SK-N-SH (cell line): Measurements from ENCODE around the gene ZCCHC2. TPM values are rescaled to one million over a fixed set of nuclear protein-coding genes. Genes with fewer than 3 reads are reported as not detected.

Experiments used
- CTCF ChIA-PET: fragments of 300-600, 350-600 bp; formaldehyde crosslinking; extraction: SDS; loops from one replicate; lab custom pipeline; 2021; lab: Yijun Ruan, JAX
- POLR2A ChIA-PET: fragments of 350-600 bp; sonication (Branson Sonifier 250); formaldehyde crosslinking; extraction: SDS; loops from one replicate; lab custom pipeline; 2020; ENCODE audit warnings: antibody characterized with exemption, inconsistent platforms; lab: Yijun Ruan, JAX
- DNase-seq: peaks from one replicate; pipeline ENCODE4 v3.0.0; 2012
- H2AFZ ChIP-seq: fragments of 200-600 bp; sonication (generic); 2 replicates; pipeline ENCODE4 v1.8.1; 2016; ENCODE audit warnings: antibody characterized with exemption, mild to moderate bottlenecking, low read depth
- H3F3A ChIP-seq: fragments of 200-600 bp; sonication (generic); replicated peaks from 2 replicates; pipeline ENCODE3; 2016; ENCODE audit warnings: antibody characterized with exemption, mild to moderate bottlenecking; ENCODE audit not compliant: insufficient read depth
- H3K27ac ChIP-seq, 2 experiments: fragments of 200-500 bp in 1 of 2; fragments of 200-600 bp in 1 of 2; sonication (Bioruptor generic) in 1 of 2; sonication (generic), shearing (Covaris generic) in 1 of 2; 2 replicates each; pipeline versions ENCODE4 v1.5.1 to v1.6.1; 2014 to 2016; ENCODE audit warnings: low read depth in 2 of 2, inconsistent platforms in 1 of 2, low read length in 1 of 2, mild to moderate bottlenecking in 1 of 2, mixed read lengths in 1 of 2
- H3K27me3 ChIP-seq: fragments of 200-600 bp; sonication (generic), shearing (Covaris generic); 2 replicates; pipeline ENCODE4 v1.6.1; 2016; ENCODE audit warnings: mixed run types; ENCODE audit not compliant: insufficient read depth
- H3K36me3 ChIP-seq, 2 experiments: fragments of 200-500 bp in 1 of 2; fragments of 200-600 bp in 1 of 2; sonication (Bioruptor generic) in 1 of 2; sonication (generic) in 1 of 2; replicated peaks in 1 of 2; 2 replicates each; pipeline versions ENCODE3 to v1.5.1; 2014 to 2016; ENCODE audit warnings: low read length in 1 of 2, mild to moderate bottlenecking in 1 of 2; ENCODE audit not compliant: insufficient read depth in 2 of 2, control insufficient read depth in 1 of 2
- H3K4me1 ChIP-seq, 2 experiments: fragments of 200-500 bp in 1 of 2; fragments of 200-600 bp in 1 of 2; sonication (Bioruptor generic) in 1 of 2; sonication (generic), shearing (Covaris generic) in 1 of 2; 2 replicates each; pipeline versions ENCODE4 v1.5.1 to v1.6.1; 2014 to 2016; ENCODE audit warnings: low read depth in 1 of 2, low read length in 1 of 2, mixed run types in 1 of 2; ENCODE audit not compliant: insufficient read depth in 2 of 2, control insufficient read depth in 1 of 2
- H3K4me2 ChIP-seq: fragments of 200-600 bp; sonication (generic), shearing (Covaris generic); 2 replicates; pipeline ENCODE4 v1.6.1; 2017; ENCODE audit warnings: mixed run types
- H3K4me3 ChIP-seq, 2 experiments: fragments of 200-500 bp in 1 of 2; fragments of 200-600 bp in 1 of 2; sonication (Bioruptor generic) in 1 of 2; sonication (generic), shearing (Covaris generic) in 1 of 2; 2 replicates each; pipeline versions ENCODE4 v1.5.1 to v1.8.1; 2014 to 2016; ENCODE audit warnings: low read depth in 2 of 2, inconsistent platforms in 1 of 2, low read length in 1 of 2, mild to moderate bottlenecking in 1 of 2, mixed read lengths in 1 of 2, moderate library complexity in 1 of 2
- H3K79me2 ChIP-seq: fragments of 200-600 bp; sonication (generic); 2 replicates; pipeline ENCODE4 v1.8.1; 2017; ENCODE audit warnings: mild to moderate bottlenecking; ENCODE audit not compliant: insufficient read depth
- H3K9ac ChIP-seq: fragments of 200-600 bp; sonication (generic); 2 replicates; pipeline ENCODE4 v1.6.1; 2017; ENCODE audit warnings: mixed run types
- H3K9me2 ChIP-seq: fragments of 200-600 bp; sonication (generic); 2 replicates; pipeline ENCODE4 v1.6.1; 2017; ENCODE audit warnings: mixed run types
- H3K9me3 ChIP-seq: fragments of 200-600 bp; sonication (generic); 2 replicates; pipeline ENCODE4 v1.6.1; 2017; ENCODE audit warnings: mixed run types, mild to moderate bottlenecking, moderate library complexity
- H4K20me1 ChIP-seq: fragments of 200-600 bp; sonication (generic); 2 replicates; pipeline ENCODE4 v1.6.1; 2017; ENCODE audit warnings: mild to moderate bottlenecking, mixed run types; ENCODE audit not compliant: insufficient read depth
- ELF1 ChIP-seq: IDR thresholded peaks from 2 replicates; pipeline ENCODE4 v1.4.0; 2012
- EZH2phosphoT487 ChIP-seq: fragments of 200-600 bp; sonication (generic); IDR thresholded peaks from 2 replicates; pipeline ENCODE4 v1.6.1; 2017; ENCODE audit warnings: low read depth, mixed run types, mild to moderate bottlenecking, antibody characterized with exemption, moderate library complexity, borderline replicate concordance
- FOSL2 ChIP-seq: IDR thresholded peaks from 2 replicates; pipeline ENCODE4 v1.4.0; 2012; ENCODE audit warnings: low read depth, mild to moderate bottlenecking, moderate library complexity, borderline replicate concordance
- FOXJ3 ChIP-seq: sonication (generic); formaldehyde crosslinking; IDR thresholded peaks from 2 replicates; pipeline ENCODE4 v1.5.1; 2020; ENCODE audit warnings: mild to moderate bottlenecking, missing genetic modification reagents
- GABPA ChIP-seq: IDR thresholded peaks from 2 replicates; pipeline ENCODE4 v1.4.0; 2012; ENCODE audit warnings: low read depth, mild to moderate bottlenecking
- IRF3 ChIP-seq: fragments of 150-350 bp; IDR thresholded peaks from 2 replicates; pipeline ENCODE4 v1.6.1; 2016; ENCODE audit warnings: mild to moderate bottlenecking, low read depth, low read length
- JUND ChIP-seq: IDR thresholded peaks from 2 replicates; pipeline ENCODE4 v1.4.0; 2012
- MXI1 ChIP-seq: IDR thresholded peaks from 2 replicates; pipeline ENCODE4 v1.6.1; 2012; ENCODE audit warnings: mild to moderate bottlenecking, low read depth, low read length, improper control_type of control experiment
- NFIC ChIP-seq: IDR thresholded peaks from 2 replicates; pipeline ENCODE4 v1.4.0; 2012; ENCODE audit warnings: borderline replicate concordance
- POLR2AphosphoS5 ChIP-seq: IDR thresholded peaks from 2 replicates; pipeline ENCODE4 v1.6.1; 2012; ENCODE audit warnings: low read depth, low read length
- RFX5 ChIP-seq: IDR thresholded peaks from 2 replicates; pipeline ENCODE4 v1.6.1; 2012; ENCODE audit warnings: mild to moderate bottlenecking, improper control_type of control experiment, low read length
- SMC3 ChIP-seq: IDR thresholded peaks from 2 replicates; pipeline ENCODE4 v1.6.1; 2012; ENCODE audit warnings: low read depth, low read length, improper control_type of control experiment
- TCF12 ChIP-seq: IDR thresholded peaks from 2 replicates; pipeline ENCODE4 v1.4.0; 2012
- TEAD4 ChIP-seq: IDR thresholded peaks from 2 replicates; pipeline ENCODE4 v1.4.0; 2012; ENCODE audit warnings: mild to moderate bottlenecking, borderline replicate concordance; ENCODE audit not compliant: insufficient read depth
- YY1 ChIP-seq: IDR thresholded peaks from 2 replicates; pipeline ENCODE4 v1.4.0; 2012; ENCODE audit warnings: low read depth, mild to moderate bottlenecking
- ZBTB33 ChIP-seq: IDR thresholded peaks from 2 replicates; pipeline ENCODE4 v1.4.0; 2012; ENCODE audit warnings: low read depth, borderline replicate concordance
- WGBS: methylation state at CpG from one replicate; pipeline ENCODE4 v1.1.6; 2017; ENCODE audit warnings: low lambda C conversion rate; 5-methylcytosine and 5-hydroxymethylcytosine counted together
- polyA plus RNA-seq, 3 experiments: library from polyadenylated mRNA; depleted of rRNA; stranded (reverse); fragments of >200 nt; gene quantifications; 2 replicates each; pipeline ENCODE4 v1.2.3, GENCODE V29; 2012

ZCCHC2 gene
- polyA plus RNA-seq, 1 of the 3 experiments (the other 2 are of a cell fraction) = 7.3 TPM

- H4K20me1 ChIP-seq = no peaks in the 10 kb centered on the region
- no peak overlapping the region for H2AFZ ChIP-seq
- peaks cover 3 to 9% of the 10 kb centered on the region in 2 experiments; a peak in 2 of 4 replicates for H3K4me1 ChIP-seq
- no peaks in the 10 kb centered on the region for H3F3A ChIP-seq
- H3K9me3 ChIP-seq = no peaks in the 10 kb centered on the region
- TF ChIP-seq ELF1 (no peak), ZBTB33 (no peak), FOXJ3 (CRISPR knock-in tag) (no peak), YY1 (no peak), MXI1 (no peak), EZH2phosphoT487 (no peak)
- ChIA-PET POLR2A (no interaction called here), CTCF (interaction anchor here (0.6 to 6.3 kb wide), 60 partner anchors 8 to 851 kb away, joined by 3 to 124 read pairs (median 4); partner anchors contain the start of gene PHLPP1)
- DNase-seq = no peak
- no peak overlapping the region for H3K4me2 ChIP-seq
- H3K9me2 ChIP-seq = no peaks in the 10 kb centered on the region
- WGBS = 96% methylated on average over 17 of the region's 19 CpGs
- H3K79me2 ChIP-seq = no peaks in the 10 kb centered on the region
- H3K4me3 ChIP-seq = no peak overlapping the region
- no peaks in the 10 kb centered on the region for H3K27me3 ChIP-seq
- no peaks in the 10 kb centered on the region for H3K36me3 ChIP-seq
- no peak overlapping the region for H3K9ac ChIP-seq
- no peak overlapping the region for H3K27ac ChIP-seq
Observed at GRCh38 chr18:62586781-62587487, 64.1 kb downstream of the ZCCHC2 start.

- no peaks in the 10 kb centered on the region for H3K9me2 ChIP-seq
- no peak overlapping the region for H2AFZ ChIP-seq
- H4K20me1 ChIP-seq = no peaks in the 10 kb centered on the region
- CTCF ChIA-PET = interaction anchor here (0.8 to 6.3 kb wide), 9 partner anchors 11 to 394 kb away, joined by 3 to 124 read pairs (median 3); no protein-coding TSS in a partner anchor
- no peak overlapping the region for H3K4me2 ChIP-seq
- DNase-seq = no peak
- peaks cover 3 to 9% of the 10 kb centered on the region in 2 experiments; a peak in 2 of 4 replicates for H3K4me1 ChIP-seq
- H3K27ac ChIP-seq = no peak overlapping the region
- H3K9me3 ChIP-seq = no peaks in the 10 kb centered on the region
- no peak overlapping the region for H3K4me3 ChIP-seq
- no peaks in the 10 kb centered on the region for H3K36me3 ChIP-seq
- WGBS = 77% methylated on average over 9 of the region's 9 CpGs
- H3K27me3 ChIP-seq = no peaks in the 10 kb centered on the region
- H3K9ac ChIP-seq = no peak overlapping the region
- no peaks in the 10 kb centered on the region for H3K79me2 ChIP-seq
- no peak for TF ChIP-seq TEAD4
- no peak for TF ChIP-seq POLR2AphosphoS5
- TF ChIP-seq JUND = no peak
- no peak for TF ChIP-seq RFX5
- no peak for TF ChIP-seq NFIC
- TF ChIP-seq MXI1 = no peak
- no peak for TF ChIP-seq ELF1
- no peak for TF ChIP-seq SMC3
- TF ChIP-seq IRF3 = no peak
- TF ChIP-seq FOSL2 = no peak
- no peak for TF ChIP-seq TCF12
- TF ChIP-seq GABPA = no peak
- TF ChIP-seq, all 33 proteins: peak for 0
- POLR2A ChIA-PET = no interaction called here
- no peaks in the 10 kb centered on the region for H3F3A ChIP-seq
Observed at GRCh38 chr18:62587689-62588088, 64.9 kb downstream of the ZCCHC2 start.
